ENCODE measurements around the gene CPNE5. TPM values are rescaled to one million over a fixed set of nuclear protein-coding genes. Genes with fewer than 3 reads are reported as not detected.
A peak's percentile ranks its signal among the peaks of the same experiment; 100 is the strongest.

The CPNE5 gene
- polyA plus RNA-seq, 3 donors = 10.1 to 12.4 (median 11.1) TPM

DNA sequence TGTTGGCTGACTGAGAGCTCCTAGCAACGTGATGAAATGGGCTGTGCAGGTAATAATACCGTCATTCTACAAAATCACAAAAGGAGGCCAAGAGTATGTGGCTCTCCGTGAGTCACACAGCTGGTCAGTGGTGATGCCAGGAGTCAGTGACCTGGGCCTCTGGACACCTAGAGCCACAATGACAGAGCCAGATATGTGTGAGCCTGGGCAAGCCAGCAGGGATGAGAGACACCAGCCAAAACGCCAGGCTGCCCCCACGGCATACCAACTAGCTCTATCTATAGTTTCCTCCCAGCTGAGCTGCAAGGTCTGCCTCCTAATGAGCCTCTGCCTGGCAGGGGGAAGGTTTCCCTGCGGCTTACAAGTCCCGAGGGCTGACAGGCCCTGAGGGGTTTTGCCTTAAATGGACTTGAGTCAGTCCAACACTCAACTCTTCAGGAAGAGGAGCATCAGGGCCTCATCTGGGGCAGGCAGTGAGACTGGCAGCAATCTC lies 70.0 kb downstream of the CPNE5 start:
- no peak for DNase-seq (ENCODE audit: low read depth in 3 of 3, low spot score in 2 of 3)

DNA sequence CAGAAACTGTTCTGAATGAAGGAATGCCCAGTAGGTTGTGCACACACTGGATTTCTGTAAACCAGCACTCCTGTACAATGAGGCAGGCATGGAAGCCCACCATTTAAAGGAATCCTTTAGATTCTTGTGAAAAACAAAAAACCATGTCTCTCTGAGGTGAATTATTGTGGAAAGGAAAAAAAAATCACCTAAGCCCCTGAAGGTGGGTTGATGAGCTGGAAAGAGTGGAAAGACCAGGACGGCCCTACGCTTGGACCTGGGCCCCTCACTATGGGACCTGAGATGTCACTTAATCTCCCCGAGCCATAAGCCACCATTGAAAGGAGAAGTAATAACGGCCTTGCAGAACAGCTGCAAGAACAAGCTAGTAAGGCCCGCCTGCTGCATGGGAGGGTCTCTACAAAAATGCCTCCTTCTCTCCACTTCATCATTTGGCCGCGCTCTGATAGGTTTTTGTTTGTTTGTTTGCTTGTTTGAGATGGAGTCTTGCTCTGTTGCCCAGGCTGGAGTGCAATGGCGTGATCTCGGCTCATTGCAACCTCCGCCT lies 72.8 kb downstream of the CPNE5 start:
- DNase-seq (ENCODE audit: low read depth in 3 of 3, low spot score in 2 of 3) = no peak

DNA sequence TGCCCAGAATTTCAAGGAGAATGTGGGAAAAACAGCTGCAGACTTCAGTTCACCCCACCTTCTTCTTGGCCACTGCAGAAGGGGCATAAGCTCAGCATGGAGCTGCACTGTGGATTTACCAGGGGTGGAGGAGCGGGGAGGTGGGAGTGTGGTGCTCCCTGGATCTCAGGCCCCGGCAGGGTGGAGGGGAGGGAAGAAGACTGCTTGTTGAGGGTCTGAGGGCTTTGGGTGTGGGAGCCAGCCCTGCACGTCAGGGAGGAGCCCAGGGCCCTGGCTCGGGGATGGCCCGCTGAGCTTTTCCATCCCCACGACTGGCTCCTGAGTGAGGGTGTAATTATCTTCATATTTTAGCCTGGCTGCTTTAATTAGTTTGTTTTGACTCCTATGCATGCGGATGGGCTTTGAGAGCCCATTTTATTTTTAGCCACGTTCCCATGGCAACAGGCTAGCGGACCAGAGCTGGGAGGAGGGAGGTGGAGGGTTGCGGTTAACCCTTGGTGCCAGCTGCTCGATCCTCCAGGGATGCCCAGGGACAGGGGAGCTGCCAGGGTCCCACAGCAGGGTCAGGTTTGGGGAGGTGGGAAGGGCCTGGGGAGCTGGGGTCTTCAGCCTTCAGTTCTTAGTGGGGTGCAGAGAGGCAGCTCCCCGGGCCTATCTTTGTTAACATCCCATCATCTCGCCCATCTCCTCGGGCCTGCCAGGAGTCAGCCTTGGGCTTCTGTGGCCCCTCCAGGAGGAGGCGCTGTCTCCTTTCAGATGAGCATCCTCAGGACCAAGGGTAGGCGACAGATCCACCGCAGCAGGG lies 73.4 kb downstream of the CPNE5 start:
- DNase-seq (ENCODE audit: low read depth in 3 of 3, low spot score in 2 of 3) = peak; percentile 68 to 73 (median 72)

DNA sequence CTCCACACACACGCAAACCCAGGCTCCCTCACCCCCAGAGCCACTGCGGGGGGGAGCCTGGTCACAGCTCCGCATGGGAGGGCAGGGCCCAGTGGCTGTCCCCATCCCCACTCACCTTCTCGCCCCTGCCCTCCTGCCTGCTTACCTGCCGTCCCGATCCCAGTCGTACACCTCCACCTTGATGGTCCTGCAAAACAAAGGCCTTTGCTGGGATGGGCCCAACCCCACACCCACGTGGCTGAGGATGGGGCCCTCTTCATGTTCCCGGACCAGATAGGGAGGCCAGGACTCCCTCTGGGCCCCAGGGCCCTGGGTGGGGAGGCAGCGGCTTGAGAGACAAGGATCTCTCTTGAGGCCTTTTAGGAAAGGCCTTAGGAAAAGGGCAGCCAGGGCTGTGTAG lies 74.1 kb downstream of the CPNE5 start:
- no peak for DNase-seq (ENCODE audit: low read depth in 3 of 3, low spot score in 2 of 3)

DNA sequence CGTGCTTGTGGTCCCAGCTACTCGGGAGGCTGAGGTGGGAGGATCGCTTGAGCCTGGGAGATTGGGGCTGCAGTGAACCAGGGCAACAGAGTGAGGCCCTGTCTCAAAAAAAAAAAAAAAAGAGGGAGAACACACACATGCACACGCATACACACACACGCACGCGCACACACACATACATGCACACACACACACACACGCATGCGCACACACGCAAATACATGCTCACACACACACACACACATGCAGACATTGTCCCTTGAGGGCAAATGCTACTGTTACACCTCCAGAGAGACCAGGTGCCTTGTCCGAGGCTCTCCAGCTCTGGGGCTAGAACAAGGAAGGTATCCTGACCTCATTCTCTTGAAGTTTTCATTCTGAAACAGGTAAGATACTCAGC lies 77.1 kb downstream of the CPNE5 start:
- no peak for DNase-seq (ENCODE audit: low read depth in 3 of 3, low spot score in 2 of 3)

DNA sequence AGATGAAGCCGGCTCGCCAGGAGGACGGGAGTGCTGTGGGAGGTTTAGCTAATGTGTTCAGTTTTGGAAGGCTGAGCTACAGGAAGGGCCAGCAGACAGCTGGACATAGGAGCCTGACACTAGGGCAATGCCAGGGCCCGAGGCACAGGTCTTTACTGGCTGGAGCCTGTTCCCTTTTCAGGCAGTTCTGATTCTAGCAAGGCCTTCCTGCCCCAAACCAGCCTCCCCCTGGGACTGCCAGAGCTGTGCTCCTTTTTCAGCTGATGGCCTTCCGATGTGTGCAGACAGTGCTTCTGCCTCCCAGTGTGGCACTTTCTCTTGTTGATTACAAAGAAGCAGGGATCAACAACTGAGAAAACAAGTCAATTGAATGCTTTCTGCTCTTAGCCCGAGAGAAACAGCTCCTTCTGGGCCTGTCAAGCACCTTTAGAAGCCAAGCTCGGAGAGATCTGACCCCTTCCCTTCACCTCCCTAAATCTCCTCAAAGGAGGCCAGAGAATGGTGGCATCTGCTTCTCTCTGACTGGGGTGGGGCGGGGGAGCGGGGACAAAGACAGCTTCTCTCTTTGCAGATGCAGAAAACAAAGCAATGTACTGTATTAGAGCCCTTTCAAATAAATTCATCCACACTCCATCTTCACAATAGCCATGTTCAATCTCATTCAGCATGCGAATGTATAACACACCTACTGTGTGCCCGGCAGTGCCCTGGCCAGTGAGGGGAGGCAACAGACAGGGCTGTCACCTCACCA lies 78.4 kb downstream of the CPNE5 start:
- DNase-seq (ENCODE audit: low read depth in 3 of 3, low spot score in 2 of 3) = no peak

DNA sequence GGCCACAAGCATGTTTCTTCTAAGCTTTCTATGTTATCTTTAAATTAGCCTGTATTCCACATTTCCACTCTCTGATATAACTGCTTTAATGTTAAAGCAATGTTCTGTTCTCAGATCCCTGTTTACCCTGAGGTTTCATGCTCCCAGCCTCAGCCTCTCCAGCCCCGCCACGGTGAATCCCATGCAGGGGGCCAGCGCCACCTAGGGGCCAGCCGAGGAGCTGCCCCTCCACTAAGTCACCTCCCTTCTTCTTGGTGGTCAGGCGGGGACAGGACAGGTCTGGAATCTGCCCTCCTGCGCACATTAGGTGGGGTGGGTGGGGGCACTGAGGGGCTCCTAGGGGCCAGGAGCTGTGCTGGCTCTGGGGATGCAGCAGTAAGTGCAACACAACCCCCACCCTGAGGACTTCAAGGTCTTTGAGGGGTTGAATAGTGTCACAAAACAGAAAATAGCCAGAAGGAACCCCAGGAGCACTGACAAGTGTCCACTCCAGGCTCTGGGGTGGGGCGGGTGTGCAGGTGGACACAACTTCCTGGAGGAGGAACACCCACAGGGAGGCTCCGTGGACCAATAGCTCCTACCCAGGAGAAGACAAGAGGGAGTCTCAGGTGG lies 80.0 kb downstream of the CPNE5 start:
- no peak for DNase-seq (ENCODE audit: low read depth in 3 of 3, low spot score in 2 of 3)

DNA sequence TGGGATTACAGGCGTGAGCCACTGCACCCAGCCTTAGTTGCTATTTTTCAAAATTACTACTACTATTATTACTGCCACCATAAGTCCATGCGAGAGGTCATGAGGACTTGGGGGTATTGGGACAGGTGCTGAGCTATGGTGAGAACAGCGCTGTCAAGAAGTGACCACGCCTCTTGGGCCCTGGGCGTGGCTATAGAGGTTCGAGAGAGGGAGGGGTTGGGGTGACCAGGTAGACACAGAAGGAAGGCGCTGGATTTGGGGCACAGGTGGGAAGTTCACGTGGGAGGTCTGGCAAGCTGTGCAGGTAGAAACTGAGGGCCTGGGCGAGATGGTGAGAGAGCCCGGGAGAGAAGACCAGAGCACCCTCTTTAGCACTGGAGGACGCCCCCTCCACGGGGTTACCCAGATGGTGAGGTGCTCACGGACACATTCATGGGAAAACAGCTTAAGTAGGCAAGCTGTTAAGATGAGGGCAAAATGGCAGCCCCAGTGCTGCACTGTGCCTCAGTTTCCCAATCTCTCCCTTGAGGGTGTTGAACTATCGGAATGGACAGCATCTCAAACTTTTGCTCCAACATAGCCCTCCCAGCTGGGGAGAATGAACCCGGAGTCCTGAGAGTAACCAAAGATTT lies 80.6 kb downstream of the CPNE5 start:
- DNase-seq (ENCODE audit: low read depth in 3 of 3, low spot score in 2 of 3) = no peak

DNA sequence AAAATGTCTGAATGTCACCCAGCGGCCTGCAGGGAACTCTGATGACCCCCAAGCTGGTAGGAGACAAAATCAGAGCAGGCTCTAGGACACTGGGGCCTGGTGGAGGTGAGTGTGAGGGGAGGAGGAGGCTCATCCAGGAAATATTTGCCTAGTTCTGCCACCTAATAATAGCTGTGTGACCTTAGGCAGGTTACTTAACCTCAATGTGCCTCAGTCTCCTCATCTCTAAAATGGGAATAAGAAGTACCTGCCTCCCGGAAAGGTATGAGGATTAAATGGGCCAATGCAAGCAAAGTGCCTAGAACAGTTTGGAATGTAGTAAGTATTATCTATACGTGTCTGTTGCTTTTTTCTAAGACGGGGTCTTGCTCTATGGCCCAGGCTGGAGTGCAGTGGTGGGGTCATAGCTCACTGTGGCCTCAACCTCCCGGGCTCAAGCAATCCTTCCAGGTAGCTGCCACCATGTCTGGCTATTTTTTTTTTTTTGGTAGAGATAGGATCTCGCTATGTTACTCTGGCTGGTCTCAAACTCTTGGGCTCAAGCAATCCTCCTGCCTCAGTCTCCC lies 81.2 kb downstream of the CPNE5 start:
- DNase-seq (ENCODE audit: low read depth in 3 of 3, low spot score in 2 of 3) = no peak

DNA sequence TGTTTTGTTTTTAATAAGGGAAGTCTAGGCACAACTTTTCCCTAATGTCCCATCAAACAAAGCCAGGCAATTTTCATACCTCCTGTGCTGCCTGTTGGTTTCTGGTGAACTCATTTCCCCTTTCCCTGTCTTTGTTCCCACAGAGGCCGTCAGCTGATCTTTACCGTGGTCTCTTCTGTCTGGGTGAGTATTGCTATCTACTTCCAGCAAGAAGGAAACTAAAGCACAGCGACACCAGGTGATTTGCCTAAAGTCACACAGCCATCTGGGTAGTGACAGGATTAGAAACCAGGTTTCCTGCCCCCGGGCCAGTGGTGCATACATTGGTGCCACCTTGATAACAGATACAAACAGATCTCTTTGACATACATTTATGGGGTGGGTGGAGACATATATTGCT lies 82.0 kb downstream of the CPNE5 start:
- DNase-seq (ENCODE audit: low read depth in 3 of 3, low spot score in 2 of 3) = no peak

DNA sequence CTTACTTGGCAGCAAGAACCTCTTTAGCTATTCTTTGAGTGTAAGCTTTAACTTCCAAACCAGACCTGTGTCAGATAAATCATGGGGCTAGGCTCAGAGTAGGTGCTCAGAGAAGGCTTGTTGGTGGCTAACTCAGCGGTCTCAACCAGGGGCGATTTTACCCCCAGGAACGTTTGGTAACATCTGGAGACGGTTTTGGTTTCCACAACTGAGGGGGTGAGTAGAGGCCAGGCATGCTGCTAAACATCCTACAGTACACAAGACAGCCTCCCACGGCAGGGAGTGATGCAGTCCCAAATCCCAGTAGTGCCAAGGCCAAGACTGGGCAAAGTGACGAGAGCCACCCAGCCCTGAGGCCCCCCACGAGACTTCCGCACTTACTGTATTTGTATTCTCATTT lies 82.5 kb downstream of the CPNE5 start:
- no peak for DNase-seq (ENCODE audit: low read depth in 3 of 3, low spot score in 2 of 3)

DNA sequence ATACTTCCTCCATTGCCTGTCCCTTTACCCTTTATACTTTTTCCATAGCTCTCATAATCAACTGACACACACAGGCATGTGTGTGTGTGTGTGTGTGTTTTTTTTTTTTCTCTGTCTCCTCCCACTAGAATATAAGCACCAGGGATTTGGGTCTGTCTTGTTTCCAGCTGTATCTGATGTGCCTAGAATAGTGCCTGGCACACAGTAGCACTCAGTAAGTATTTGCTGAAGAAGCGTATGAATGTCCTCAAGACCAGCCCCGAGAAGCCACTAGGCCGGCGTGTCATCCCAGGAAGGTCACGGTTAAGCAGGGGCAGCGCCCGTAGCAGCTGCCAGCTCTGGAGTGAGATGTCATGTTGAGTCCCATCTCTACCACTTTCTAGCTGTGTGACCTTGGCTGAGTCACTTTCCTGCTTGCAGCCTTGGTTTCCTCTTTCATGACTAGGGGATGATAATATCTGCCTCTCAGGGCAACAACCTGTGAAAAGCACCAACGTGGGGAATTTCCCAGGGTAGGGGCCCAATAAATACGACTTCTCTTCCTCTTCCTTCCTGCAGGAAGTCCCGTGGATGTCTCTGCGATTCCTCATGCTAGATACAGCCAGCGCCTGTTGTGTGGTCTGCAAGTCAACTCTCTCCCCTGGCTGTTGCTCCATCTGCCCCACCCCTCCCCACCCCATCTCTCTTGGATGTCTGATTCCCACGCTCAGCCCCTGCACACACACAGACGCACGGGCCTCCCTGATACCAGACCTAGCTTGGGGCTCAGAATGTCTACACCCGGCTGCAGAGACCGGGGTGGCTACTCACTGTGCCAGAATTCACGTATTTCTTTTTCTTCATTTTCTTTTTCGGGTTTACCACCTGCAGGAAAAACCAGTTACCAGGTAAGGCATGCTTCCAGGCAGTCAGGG lies 83.6 kb downstream of the CPNE5 start:
- no peak for DNase-seq (ENCODE audit: low read depth in 3 of 3, low spot score in 2 of 3)

DNA sequence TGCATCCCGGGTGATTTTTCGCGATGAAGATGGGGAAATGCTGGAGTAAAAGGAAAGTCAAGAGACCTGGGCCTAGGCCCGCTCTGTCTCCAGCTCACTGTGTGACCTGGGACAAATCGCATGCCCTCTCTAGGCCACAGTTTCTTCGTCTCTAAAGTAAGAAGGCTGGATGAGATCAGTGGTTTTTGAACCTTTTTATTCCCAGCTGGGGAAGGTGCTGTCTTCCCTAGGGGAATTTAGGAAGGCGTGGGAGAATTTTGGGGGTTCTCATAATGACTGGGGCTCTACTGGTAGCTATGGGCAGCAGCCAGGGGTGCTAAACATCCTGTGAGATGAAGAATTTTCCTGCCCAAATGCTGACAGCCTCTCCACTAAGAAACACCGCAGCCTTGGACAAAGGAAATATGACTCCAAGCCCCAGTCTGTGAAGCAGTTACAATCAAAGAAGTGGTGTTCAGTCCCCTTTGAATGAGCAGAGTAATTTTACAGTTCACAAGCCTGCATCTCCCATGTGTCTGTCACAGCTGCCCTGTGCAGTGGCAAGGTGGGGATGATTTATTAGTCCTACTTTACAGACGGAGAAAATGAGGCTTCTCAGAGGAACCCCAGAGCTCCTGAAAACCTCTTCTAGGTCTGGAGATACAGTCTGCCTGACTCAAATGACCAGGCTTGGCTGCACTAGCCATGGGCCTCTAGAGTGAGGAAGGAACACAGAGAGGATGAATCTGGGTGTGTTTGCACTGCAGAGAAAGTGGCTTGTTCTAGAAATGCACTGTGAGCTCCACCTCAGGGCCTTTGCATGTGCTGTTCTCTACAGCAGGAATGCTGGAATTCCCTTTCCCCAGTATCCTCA lies 84.4 kb downstream of the CPNE5 start:
- no peak for DNase-seq (ENCODE audit: low read depth in 3 of 3, low spot score in 2 of 3)

DNA sequence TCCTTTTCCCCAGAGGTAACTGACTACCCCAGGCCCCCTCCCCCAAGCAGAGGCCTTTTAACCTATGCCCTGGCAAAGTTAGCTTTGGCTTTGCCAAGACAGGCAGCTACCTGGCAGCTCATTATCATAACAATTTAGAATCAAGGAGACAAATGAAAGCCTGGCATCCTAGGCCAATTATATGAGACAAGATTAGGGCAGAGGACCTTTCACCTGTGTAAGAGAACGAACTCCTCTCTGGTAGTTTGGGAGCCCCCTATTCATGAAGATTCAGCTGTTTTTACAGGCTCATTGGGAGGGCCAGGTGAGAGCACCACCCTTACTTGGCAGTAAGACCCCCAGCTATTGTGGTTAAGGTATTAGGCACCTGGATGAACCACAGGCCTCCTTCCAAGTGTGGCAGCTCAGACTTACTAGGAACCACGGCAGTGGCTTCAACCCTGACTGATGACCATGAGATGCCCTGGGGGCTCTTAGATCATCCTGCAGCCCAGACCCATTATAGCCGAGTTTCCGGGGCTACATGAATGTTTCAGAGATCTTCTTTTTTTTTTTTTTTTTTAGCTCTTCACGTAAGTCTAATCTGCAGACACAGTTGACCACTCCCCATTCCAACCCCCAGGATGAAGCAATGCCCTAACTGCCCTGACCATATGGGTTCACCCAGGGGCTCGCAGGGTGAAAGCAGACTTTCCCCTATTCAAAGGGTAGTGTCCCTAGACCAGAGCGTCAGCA lies 85.4 kb downstream of the CPNE5 start:
- DNase-seq (ENCODE audit: low read depth in 3 of 3, low spot score in 2 of 3) = no peak

DNA sequence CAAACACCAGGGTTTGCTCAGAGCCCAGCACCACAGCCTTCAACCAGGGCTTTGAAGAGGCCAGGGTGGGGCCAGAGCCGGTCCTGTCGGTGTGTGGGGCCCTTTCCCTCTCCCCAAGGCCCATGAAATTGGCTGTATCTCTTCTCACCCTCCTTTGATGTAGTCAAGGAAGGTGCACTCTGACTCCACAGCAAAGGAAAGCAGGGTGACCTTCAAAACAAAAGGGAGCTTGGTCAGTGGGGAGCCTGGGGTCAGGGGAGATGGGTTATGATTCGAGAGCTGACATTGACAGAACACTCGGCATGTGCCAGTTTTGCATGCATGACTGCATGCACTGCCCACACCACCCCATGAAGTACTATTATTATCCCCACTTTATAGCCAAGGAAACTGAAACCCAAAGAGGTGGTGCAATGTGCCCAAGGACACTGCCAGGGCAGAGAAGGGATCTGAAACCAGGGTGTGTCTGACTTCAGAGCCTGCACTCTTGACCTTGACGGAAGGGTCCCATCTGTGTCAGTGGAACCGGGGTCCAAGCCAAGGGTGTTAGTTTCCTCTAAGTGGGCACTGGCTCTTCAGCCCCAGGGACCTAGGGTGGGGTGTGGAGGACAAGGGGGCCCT lies 86.2 kb downstream of the CPNE5 start:
- DNase-seq (ENCODE audit: low read depth in 3 of 3, low spot score in 2 of 3) = no peak

DNA sequence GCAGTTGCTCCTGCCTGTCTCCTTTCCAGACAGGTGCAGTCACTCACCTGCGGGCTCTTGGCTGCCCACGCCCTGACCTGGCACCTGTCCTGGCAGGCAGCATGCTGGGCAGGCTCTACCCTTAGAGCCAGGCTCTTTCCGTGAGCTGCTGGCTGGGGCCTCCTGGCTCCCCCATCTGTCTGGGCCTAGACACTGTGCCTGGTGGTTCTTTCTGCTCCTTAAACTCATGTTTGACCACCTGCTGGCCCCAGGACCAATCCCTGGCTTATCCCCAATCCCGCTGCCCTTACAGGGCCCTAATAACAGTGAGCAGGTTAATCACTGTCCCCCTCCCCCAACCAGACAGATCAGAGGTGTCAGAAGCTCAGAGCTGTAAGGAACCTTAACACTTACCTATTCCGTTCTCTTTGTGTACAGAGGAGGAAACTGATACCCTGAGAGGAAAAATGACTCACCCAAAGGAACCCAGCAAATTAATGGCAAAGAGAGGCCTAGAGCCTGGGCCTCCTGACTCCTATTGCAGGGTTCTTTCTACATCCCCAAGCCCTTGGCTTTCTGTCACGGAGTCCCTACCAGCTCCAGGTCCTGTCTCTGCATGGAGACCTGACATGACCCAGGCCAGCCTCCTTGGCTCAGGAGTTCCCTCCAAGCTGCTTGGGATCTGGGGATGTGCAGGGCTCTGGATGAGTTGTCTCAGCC lies 86.9 kb downstream of the CPNE5 start:
- no peak for DNase-seq (ENCODE audit: low read depth in 3 of 3, low spot score in 2 of 3)

DNA sequence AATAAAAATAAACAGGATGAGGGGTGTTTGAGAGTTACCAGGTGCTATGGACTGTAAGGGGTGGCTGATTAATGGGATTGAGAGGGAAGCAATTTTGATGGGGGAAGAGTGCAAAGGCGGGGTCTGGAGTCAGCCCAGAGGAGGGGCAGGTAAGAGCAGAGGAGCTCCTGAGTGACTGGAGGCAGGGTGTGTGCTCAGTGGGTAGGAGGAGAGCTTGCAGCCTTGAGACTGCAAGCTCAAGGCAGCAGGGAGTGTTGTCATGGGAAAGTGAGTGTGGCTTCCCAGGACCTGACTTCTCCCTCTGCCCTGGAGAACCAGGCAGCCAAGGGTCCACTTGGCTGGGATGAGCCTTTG lies 87.4 kb downstream of the CPNE5 start:
- DNase-seq (ENCODE audit: low read depth in 3 of 3, low spot score in 2 of 3) = no peak

Data from right renal cortex interstitium (tissue), 3 donors.